ENCODE data around the gene RNF128. TPM values are rescaled to one million over a fixed set of nuclear protein-coding genes. Genes with fewer than 3 reads are reported as not detected.
A peak's percentile ranks its signal among the peaks of the same experiment; 100 is the strongest.
"Not testable (repeated sequence)": the region's sequence is repeated elsewhere in the genome, so short reads cannot be mapped to it uniquely, and the experiment has no call there.

The RNF128 gene
- total RNA-seq, 2 donors from 2014 or later: not detected

GRCh38 chrX:106718709-106719108 lies 7.8 kb upstream of the RNF128 start:
- ATAC-seq (no peak), DNase-seq (no peak)
- Mint-ChIP-seq H3K27ac (no peak overlapping the region), H3K36me3 (ENCODE audit: low read depth) (no peaks in the 10 kb centered on the region), H3K4me3 (no peak overlapping the region), H3K4me1 (no peaks in the 10 kb centered on the region), H3K27me3 (peaks cover 19% of the 10 kb centered on the region)
- no peaks in the 10 kb centered on the region for H3K9me3 ChIP-seq (ENCODE audit: control insufficient read depth, low read length, poor library complexity, severe bottlenecking)

- H3K36me3 Mint-ChIP-seq (ENCODE audit: low read depth): peaks cover 2% of the 10 kb centered on the region
- no peak for DNase-seq
- no peaks in the 10 kb centered on the region for H3K9me3 ChIP-seq (ENCODE audit: control insufficient read depth, low read length, poor library complexity, severe bottlenecking)
- H3K27me3 Mint-ChIP-seq: peaks cover 30% of the 10 kb centered on the region
- peaks cover 6% of the 10 kb centered on the region for H3K4me1 Mint-ChIP-seq
- no peak overlapping the region for H3K27ac Mint-ChIP-seq
- peak overlapping the region; percentile 85 for H3K4me3 Mint-ChIP-seq
- ATAC-seq: no peak
Measured at GRCh38 chrX:106725931-106726330, 570 bp upstream of the RNF128 start.

- Mint-ChIP-seq H3K36me3 (ENCODE audit: low read depth) (peaks cover 5% of the 10 kb centered on the region), H3K4me3 (no peak overlapping the region), H3K27ac (no peak overlapping the region), H3K27me3 (peaks cover 30% of the 10 kb centered on the region), H3K4me1 (peaks cover 8% of the 10 kb centered on the region)
- DNase-seq (no peak), ATAC-seq (no peak)
- no peaks in the 10 kb centered on the region for H3K9me3 ChIP-seq (ENCODE audit: control insufficient read depth, low read length, poor library complexity, severe bottlenecking)
Measured at GRCh38 chrX:106728337-106728736, 1.8 kb downstream of the RNF128 start.

- no peak for ATAC-seq
- Mint-ChIP-seq H3K36me3 (ENCODE audit: low read depth) (peaks cover 5% of the 10 kb centered on the region), H3K27ac (no peak overlapping the region), H3K4me1 (peaks cover 8% of the 10 kb centered on the region), H3K4me3 (no peak overlapping the region), H3K27me3 (peaks cover 17% of the 10 kb centered on the region)
- no peak for DNase-seq
- H3K9me3 ChIP-seq (ENCODE audit: control insufficient read depth, low read length, poor library complexity, severe bottlenecking): no peaks in the 10 kb centered on the region
Measured at GRCh38 chrX:106730401-106730800, 3.9 kb downstream of the RNF128 start.

- no peaks in the 10 kb centered on the region for H3K9me3 ChIP-seq (ENCODE audit: control insufficient read depth, low read length, poor library complexity, severe bottlenecking)
- DNase-seq (no peak), ATAC-seq (no peak)
- Mint-ChIP-seq H3K36me3 (ENCODE audit: low read depth) (peaks cover 5% of the 10 kb centered on the region), H3K4me1 (peaks cover 5% of the 10 kb centered on the region), H3K27me3 (peaks cover 13% of the 10 kb centered on the region), H3K4me3 (no peak overlapping the region), H3K27ac (no peak overlapping the region)
Measured at GRCh38 chrX:106731590-106731989, 5.1 kb downstream of the RNF128 start.

GRCh38 chrX:106734827-106735226 lies 8.3 kb downstream of the RNF128 start:
- ATAC-seq (no peak), DNase-seq (no peak)
- Mint-ChIP-seq H3K27me3 (peaks cover 6% of the 10 kb centered on the region), H3K27ac (no peak overlapping the region), H3K4me3 (no peak overlapping the region), H3K36me3 (ENCODE audit: low read depth) (peaks cover 3% of the 10 kb centered on the region), H3K4me1 (peaks cover 3% of the 10 kb centered on the region)
- H3K9me3 ChIP-seq (ENCODE audit: control insufficient read depth, low read length, poor library complexity, severe bottlenecking): no peaks in the 10 kb centered on the region

- Mint-ChIP-seq H3K27me3 (no peaks in the 10 kb centered on the region), H3K4me3 (no peak overlapping the region), H3K36me3 (ENCODE audit: low read depth) (no peaks in the 10 kb centered on the region), H3K4me1 (no peaks in the 10 kb centered on the region), H3K27ac (no peak overlapping the region)
- ATAC-seq (no peak), DNase-seq (no peak)
- H3K9me3 ChIP-seq (ENCODE audit: control insufficient read depth, low read length, poor library complexity, severe bottlenecking): no peaks in the 10 kb centered on the region
Measured at GRCh38 chrX:106740193-106740780, 13.8 kb downstream of the RNF128 start.

GRCh38 chrX:106742193-106742592 lies 15.7 kb downstream of the RNF128 start:
- Mint-ChIP-seq H3K27me3 (no peaks in the 10 kb centered on the region), H3K4me3 (no peak overlapping the region), H3K4me1 (no peaks in the 10 kb centered on the region), H3K36me3 (ENCODE audit: low read depth) (no peaks in the 10 kb centered on the region), H3K27ac (no peak overlapping the region)
- H3K9me3 ChIP-seq (ENCODE audit: control insufficient read depth, low read length, poor library complexity, severe bottlenecking): no peaks in the 10 kb centered on the region
- DNase-seq (no peak), ATAC-seq (no peak)

- Mint-ChIP-seq H3K4me3 (no peak overlapping the region), H3K4me1 (no peaks in the 10 kb centered on the region)
- no peak for ATAC-seq
Measured at GRCh38 chrX:106742805-106743204, 16.3 kb downstream of the RNF128 start.

GRCh38 chrX:106748377-106748776 lies 21.9 kb downstream of the RNF128 start:
- ATAC-seq (no peak), DNase-seq (no peak)
- no peaks in the 10 kb centered on the region for H3K4me1 Mint-ChIP-seq
- H3K27ac Mint-ChIP-seq: no peak overlapping the region
- H3K9me3 ChIP-seq (ENCODE audit: control insufficient read depth, low read length, poor library complexity, severe bottlenecking): no peaks in the 10 kb centered on the region
- peaks cover 9% of the 10 kb centered on the region for H3K27me3 Mint-ChIP-seq
- no peaks in the 10 kb centered on the region for H3K36me3 Mint-ChIP-seq (ENCODE audit: low read depth)
- H3K4me3 Mint-ChIP-seq: no peak overlapping the region

More at GRCh38 chrX:106742805-106743204, 16.3 kb downstream of the RNF128 start:
- H3K27ac Mint-ChIP-seq: no peak overlapping the region
- H3K36me3 Mint-ChIP-seq (ENCODE audit: low read depth): no peaks in the 10 kb centered on the region
- H3K27me3 Mint-ChIP-seq: no peaks in the 10 kb centered on the region
- no peak for DNase-seq
- H3K9me3 ChIP-seq (ENCODE audit: control insufficient read depth, low read length, poor library complexity, severe bottlenecking): no peaks in the 10 kb centered on the region

GRCh38 chrX:106751407-106751806 lies 24.9 kb downstream of the RNF128 start:
- Mint-ChIP-seq H3K27ac (no peak overlapping the region), H3K4me3 (no peak overlapping the region)

GRCh38 chrX:106752101-106752678 lies 25.7 kb downstream of the RNF128 start:
- ATAC-seq: no peak
- peaks cover 9% of the 10 kb centered on the region for H3K27me3 Mint-ChIP-seq
- no peaks in the 10 kb centered on the region for H3K4me1 Mint-ChIP-seq

More at GRCh38 chrX:106751407-106751806, 24.9 kb downstream of the RNF128 start:
- ATAC-seq (no peak), DNase-seq (no peak)
- Mint-ChIP-seq H3K27me3 (peaks cover 9% of the 10 kb centered on the region), H3K36me3 (ENCODE audit: low read depth) (no peaks in the 10 kb centered on the region), H3K4me1 (no peaks in the 10 kb centered on the region)
- no peaks in the 10 kb centered on the region for H3K9me3 ChIP-seq (ENCODE audit: control insufficient read depth, low read length, poor library complexity, severe bottlenecking)

GRCh38 chrX:106769288-106769687 lies 42.8 kb downstream of the RNF128 start:
- H3K27ac Mint-ChIP-seq; H3K27me3 Mint-ChIP-seq; H3K4me3 Mint-ChIP-seq; ATAC-seq; H3K36me3 Mint-ChIP-seq (ENCODE audit: low read depth); H3K9me3 ChIP-seq (ENCODE audit: control insufficient read depth, low read length, poor library complexity, severe bottlenecking); DNase-seq; H3K4me1 Mint-ChIP-seq: not testable (repeated sequence)

More at GRCh38 chrX:106752101-106752678, 25.7 kb downstream of the RNF128 start:
- no peaks in the 10 kb centered on the region for H3K9me3 ChIP-seq (ENCODE audit: control insufficient read depth, low read length, poor library complexity, severe bottlenecking)
- no peak for DNase-seq
- Mint-ChIP-seq H3K4me3 (no peak overlapping the region), H3K27ac (no peak overlapping the region), H3K36me3 (ENCODE audit: low read depth) (no peaks in the 10 kb centered on the region)

GRCh38 chrX:106774981-106775380 lies 48.5 kb downstream of the RNF128 start:
- Mint-ChIP-seq H3K36me3 (ENCODE audit: low read depth) (no peaks in the 10 kb centered on the region), H3K27me3 (no peaks in the 10 kb centered on the region), H3K4me1 (no peaks in the 10 kb centered on the region), H3K4me3 (no peak overlapping the region), H3K27ac (no peak overlapping the region)
- no peak for ATAC-seq
- DNase-seq: no peak
- H3K9me3 ChIP-seq (ENCODE audit: control insufficient read depth, low read length, poor library complexity, severe bottlenecking): no peaks in the 10 kb centered on the region
